SW 1271 (cell line): ENCODE results near the gene GNB2.
"Not testable (repeated sequence)": the region's sequence is repeated elsewhere in the genome, so short reads cannot be mapped to it uniquely, and the experiment has no call there.

Experiments
- DNase-seq, 2 experiments: peaks; one replicate each; lab custom pipeline; 2025; lab: John Stamatoyannopoulos, UW

Gene GNB2

DNA sequence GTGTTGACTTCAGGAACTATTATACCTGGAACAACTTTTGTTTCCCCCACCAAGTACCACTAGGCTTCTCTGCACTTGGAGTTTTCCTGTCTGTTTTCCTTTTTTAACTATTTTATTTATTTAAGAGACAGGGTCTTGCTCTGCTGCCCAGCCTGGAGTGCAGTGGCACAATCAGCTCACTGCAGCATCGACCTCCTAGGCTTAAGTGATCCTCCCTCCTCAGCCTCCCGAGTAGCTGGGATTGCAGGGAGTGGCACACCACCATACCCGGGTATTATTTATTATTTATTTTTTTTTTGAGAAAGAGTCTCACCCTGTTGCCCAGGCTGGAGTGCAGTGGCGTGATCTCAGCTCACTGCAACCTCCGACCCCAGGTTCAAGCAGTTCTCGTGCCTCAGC, 22.6 kb downstream of the GNB2 start:
- DNase-seq = no peak

DNA sequence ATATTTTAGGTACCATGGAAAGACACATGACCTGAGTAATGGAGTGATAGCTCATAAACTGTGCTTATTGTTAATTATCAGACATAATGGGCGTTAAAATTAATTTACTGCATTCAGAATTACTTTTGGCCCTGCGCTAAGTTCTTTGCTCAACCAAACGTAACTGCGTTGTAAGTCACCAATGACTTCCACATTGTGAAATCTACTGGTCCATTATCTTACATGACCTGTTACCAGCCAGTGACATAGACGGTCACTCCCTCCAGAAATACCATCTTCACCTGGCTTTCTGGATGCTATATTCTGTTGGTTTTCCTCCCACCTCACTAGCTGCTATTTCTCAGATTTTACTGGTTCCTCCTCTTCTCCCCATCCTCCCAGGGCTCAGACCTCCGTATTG, 25.5 kb downstream of the GNB2 start:
- DNase-seq = no peak

DNA sequence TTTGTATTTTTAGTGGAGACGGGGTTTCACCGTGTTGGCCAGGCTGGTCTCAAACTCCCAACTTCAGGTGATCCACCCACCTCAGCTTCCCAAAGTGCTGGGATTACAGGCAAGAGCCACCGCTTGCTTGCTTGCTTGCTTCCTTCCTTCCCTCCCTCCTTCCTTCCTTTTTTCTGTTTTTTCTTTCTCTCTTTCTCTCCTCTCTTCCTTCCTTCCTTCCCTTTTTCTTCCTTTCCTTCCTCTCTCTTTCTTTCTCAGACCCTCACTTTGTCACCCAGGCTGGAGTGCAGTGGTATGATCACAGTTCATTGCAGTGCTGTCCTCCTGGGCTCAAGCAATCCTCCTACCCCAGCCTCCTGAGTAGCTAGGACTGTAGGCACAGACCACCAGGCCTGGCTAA, 27.5 kb downstream of the GNB2 start:
- DNase-seq = not testable (repeated sequence)

DNA sequence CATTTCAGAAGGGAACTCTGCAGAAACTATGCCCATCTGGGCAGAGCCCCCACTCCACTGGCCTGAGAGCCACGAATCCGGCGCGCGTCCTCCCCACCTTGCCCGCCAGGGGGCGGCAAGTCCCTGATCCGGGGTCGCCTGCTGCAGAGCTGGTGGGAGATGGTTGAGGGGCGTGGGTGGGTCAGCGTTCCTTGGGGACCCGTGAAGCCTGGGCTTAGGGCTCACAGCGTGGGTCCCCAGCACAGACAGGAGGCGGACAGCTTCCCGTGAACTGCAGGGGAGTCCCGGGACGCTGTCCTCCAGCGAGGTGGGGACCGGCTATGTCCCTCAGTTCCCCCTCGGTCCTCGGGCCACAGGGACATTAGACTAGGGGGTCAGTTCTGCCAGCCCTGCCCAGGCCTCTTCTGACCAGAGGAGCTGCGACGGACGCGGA, 31.8 kb downstream of the GNB2 start:
- peak in 1 of 2 experiments; percentile 84 for DNase-seq

DNA sequence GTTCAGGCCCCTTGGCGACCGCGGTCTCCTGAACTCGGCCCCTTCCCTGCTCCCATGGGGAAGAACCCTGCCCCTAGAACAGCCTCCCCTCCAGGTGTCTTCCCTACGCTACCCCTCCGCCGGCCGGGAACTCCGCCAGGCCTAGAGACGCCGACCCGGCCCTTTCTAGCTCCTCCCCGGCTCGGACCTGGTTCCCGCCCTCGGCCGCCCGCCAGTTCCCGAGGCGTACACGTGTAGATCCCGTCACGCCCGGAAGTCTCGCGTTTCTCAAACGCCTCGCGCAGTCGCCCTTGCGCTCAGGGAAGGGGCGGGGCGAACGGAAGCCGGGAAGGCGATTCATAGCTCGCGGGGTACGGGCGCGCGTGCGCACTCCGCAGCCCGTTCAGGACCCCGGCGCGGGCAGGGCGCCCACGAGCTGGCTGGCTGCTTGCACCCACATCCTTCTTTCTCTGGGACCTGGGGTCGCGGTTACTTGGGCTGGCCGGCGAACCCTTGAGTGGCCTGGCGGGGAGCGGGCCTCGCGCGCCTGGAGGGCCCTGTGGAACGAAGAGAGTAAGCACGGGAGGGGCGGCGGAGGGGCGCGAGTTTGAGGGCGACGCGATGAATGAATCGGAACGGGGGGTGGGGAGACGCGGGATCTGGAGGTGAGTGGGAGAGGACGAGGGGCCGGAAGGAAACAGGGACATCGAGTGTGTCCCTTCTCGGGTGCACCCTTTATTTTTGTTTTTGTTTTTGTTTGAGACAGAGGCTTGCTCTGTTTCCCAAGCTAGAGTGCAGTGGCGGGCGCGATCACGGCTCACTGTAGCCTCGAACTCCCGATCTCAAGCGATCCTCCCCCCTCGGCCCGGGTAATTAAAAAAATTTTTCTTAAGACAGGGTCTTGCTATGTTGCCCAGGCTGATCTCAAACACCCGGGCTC, 32.5 kb downstream of the GNB2 start, which contains the start of gene POP7:
Gene POP7 (plus strand): TSS at position 369 of the 919 bp plus-strand sequence. CDS start 710 bp downstream, outside the sequence.
- DNase-seq = peak; percentile 92 to 95

DNA sequence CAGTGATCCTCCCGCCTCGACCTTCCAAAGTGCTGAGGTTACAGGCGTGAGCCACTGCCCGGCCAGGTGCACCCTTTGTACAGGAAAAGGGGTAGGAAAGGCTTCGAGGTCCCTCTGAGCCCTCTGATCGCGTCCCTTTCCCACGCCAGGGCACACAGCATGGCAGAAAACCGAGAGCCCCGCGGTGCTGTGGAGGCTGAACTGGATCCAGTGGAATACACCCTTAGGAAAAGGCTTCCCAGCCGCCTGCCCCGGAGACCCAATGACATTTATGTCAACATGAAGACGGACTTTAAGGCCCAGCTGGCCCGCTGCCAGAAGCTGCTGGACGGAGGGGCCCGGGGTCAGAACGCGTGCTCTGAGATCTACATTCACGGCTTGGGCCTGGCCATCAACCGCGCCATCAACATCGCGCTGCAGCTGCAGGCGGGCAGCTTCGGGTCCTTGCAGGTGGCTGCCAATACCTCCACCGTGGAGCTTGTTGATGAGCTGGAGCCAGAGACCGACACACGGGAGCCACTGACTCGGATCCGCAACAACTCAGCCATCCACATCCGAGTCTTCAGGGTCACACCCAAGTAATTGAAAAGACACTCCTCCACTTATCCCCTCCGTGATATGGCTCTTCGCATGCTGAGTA, 33.3 kb downstream of the GNB2 start:
- DNase-seq = no peak

DNA sequence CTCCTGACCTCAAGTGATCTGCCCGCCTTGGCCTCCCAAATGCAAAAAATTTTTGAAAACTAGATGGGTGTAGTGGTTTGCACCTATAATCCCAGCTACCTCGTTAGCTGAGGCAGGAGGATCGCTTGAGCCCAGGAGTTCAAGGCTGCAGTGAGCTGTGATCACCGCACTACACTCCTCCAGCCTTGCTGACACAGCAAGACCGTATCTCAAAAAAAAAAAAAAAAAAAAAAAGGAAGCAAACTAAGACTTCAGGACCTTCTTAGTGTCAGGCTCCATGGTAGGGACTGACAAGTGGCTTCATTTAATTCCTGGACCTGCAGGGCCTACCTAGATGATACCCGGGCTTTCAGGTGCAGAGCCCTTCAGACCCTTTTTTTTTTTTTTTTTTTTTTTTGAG, 34.9 kb downstream of the GNB2 start:
- no peak for DNase-seq

DNA sequence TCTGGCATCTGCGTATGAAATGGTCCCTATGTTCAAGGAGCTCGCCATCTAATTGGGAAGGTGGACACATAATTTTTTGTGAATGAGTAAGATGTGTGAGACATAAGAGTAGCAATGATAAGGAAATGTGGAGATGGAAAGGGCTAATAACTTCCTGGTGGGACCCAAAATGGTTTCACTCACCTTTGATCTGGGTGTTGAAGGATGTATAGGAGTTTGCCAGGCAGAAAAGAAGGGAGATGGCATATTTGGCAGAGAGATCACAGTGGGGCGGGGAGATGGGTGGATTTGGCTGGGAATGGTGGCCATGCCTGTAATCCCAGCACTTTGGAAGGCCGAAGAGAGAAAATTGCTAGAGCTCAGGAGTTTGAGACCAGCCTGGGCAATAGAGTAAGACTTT, 36.9 kb downstream of the GNB2 start:
- DNase-seq = no peak

DNA sequence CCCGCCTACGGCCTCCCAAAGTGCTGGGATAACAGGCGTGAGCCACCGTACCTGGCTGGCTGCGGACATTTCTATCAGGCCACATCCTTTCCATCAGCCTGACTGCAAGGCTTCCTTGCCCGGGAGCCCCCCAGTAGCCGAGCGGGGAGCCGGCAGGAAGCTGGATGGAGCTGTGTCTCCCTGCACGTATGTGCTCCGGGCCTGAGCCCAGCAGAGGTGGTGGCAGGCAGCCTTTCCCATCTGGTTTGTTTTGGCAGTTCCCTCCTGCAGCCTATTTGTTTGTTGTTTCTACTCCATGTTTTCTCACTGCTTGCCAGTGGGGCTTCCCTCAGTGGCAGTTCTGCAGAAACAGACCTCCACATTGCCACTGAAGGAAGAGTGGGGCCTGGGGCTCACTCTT, 37.8 kb downstream of the GNB2 start:
- no peak for DNase-seq

DNA sequence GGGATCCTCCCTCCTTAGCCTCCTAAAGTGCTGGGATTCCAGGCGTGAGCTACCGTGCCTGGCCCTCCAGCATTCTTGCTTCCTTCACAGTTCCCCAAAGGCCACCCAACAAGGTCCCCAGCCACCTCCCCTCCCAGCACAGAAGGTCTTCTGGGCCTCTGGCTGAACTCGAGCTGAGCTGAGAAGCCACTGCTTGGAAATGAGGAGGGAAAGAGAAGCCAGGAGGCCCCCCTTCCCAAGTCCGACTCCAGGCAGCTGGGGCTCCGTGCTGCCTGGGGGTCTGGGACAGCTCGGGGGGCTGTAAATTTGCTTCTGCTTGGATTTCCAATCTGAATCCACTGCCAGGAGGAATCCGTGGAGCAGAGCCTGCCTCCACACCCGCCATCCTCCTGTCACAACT, 41.2 kb downstream of the GNB2 start:
- DNase-seq = no peak

DNA sequence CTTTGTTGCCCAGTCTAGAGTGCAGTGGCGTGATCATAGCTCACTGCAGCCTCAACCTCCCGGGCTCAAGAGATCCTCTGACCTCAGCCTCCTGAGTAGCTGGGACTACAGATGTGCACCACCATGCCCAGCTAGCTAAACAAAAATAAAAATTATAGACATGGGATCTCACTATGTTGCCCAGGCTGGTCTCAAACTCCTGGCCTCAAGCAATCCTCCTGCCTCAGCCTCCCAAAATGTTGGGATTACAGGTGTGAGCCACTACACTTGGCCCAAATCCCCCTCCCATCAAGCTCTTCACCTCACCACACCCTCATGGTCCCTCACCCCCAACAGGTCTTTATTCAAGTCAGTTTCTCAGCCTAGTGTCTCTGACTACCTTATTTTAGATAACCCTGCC, 43.5 kb downstream of the GNB2 start:
- DNase-seq = not testable (repeated sequence)

DNA sequence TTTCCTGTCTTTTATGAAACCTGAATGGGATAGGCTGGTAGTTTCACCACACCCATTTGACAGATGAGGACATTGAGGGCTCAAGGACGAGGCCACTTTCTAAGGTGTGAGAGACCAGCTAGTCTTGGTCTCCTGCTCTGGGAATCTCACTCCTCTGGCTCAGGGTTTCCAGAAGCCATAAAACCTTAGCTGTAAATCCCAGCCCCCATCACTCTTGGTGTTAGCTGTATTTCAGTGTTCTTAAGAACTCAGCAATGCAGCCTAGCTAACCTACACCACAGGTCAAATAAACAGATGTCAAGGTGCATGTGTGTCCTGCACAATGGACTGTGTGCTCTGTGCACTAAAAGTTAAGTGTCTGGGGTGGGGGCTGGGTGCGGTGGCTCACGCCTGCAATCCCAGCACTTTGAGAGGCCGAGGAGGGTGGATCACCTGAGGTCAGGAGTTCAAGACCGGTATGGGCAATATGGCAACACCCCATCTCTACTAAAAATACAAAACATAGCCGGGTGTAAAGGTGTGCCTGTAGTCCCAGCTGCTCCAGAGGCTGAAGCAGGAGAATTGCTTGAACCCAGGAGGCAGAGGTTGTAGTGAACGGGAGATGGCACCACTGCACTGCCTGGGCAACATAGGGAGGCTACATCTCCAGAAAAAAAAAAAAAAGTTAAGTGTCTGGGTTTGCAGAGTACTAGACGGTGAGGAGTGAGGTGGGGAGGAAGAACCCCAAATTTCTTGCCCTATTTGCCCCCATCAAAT, 46.2 kb downstream of the GNB2 start:
- peak in 1 of 2 experiments; percentile 21 for DNase-seq

DNA sequence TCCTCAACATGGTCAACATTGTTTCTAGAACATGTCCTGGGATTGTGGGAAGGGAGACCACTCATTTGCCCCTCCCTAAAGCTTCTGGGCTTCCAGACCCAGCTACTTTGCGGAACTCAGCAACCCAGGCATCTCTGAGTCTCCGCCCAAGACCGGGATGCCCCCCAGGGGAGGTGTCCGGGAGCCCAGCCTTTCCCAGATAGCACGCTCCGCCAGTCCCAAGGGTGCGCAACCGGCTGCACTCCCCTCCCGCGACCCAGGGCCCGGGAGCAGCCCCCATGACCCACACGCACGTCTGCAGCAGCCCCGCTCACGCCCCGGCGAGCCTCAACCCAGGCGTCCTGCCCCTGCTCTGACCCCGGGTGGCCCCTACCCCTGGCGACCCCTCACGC, 46.7 kb downstream of the GNB2 start, which contains the start of gene EPO:
Gene EPO (plus strand): TSS at position 190 of the 392 bp plus-strand sequence. CDS start 513 bp downstream, outside the sequence.
- DNase-seq = no peak

DNA sequence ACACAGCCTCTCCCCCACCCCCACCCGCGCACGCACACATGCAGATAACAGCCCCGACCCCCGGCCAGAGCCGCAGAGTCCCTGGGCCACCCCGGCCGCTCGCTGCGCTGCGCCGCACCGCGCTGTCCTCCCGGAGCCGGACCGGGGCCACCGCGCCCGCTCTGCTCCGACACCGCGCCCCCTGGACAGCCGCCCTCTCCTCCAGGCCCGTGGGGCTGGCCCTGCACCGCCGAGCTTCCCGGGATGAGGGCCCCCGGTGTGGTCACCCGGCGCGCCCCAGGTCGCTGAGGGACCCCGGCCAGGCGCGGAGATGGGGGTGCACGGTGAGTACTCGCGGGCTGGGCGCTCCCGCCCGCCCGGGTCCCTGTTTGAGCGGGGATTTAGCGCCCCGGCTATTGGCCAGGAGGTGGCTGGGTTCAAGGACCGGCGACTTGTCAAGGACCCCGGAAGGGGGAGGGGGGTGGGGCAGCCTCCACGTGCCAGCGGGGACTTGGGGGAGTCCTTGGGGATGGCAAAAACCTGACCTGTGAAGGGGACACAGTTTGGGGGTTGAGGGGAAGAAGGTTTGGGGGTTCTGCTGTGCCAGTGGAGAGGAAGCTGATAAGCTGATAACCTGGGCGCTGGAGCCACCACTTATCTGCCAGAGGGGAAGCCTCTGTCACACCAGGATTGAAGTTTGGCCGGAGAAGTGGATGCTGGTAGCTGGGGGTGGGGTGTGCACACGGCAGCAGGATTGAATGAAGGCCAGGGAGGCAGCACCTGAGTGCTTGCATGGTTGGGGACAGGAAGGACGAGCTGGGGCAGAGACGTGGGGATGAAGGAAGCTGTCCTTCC, 47.3 kb downstream of the GNB2 start:
- no peak for DNase-seq

DNA sequence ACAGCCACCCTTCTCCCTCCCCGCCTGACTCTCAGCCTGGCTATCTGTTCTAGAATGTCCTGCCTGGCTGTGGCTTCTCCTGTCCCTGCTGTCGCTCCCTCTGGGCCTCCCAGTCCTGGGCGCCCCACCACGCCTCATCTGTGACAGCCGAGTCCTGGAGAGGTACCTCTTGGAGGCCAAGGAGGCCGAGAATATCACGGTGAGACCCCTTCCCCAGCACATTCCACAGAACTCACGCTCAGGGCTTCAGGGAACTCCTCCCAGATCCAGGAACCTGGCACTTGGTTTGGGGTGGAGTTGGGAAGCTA, 47.9 kb downstream of the GNB2 start:
- no peak for DNase-seq

DNA sequence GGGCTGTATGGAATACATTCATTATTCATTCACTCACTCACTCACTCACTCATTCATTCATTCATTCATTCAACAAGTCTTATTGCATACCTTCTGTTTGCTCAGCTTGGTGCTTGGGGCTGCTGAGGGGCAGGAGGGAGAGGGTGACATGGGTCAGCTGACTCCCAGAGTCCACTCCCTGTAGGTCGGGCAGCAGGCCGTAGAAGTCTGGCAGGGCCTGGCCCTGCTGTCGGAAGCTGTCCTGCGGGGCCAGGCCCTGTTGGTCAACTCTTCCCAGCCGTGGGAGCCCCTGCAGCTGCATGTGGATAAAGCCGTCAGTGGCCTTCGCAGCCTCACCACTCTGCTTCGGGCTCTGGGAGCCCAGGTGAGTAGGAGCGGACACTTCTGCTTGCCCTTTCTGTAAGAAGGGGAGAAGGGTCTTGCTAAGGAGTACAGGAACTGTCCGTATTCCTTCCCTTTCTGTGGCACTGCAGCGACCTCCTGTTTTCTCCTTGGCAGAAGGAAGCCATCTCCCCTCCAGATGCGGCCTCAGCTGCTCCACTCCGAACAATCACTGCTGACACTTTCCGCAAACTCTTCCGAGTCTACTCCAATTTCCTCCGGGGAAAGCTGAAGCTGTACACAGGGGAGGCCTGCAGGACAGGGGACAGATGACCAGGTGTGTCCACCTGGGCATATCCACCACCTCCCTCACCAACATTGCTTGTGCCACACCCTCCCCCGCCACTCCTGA, 49.1 kb downstream of the GNB2 start:
- DNase-seq = no peak

DNA sequence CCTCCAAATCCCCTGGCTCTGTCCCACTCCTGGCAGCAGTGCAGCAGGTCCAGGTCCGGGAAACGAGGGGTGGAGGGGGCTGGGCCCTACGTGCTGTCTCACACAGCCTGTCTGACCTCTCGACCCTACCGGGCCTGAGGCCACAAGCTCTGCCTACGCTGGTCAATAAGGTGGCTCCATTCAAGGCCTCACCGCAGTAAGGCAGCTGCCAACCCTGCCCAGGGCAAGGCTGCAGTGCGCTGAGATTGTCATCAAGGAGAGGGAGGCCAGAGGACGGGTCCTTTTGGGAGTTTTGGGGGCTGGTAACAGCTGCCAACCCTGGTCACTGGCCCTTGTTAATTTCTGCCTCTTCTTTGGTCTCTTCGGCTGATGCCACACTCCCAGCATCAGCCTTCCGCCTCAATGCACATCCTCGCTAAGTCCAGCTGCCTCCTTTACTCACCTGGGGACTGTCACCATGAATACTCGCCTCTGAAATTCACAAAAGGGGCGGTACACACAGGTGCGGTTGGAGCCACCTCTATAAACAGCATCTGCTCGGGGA, 50.3 kb downstream of the GNB2 start:
- no peak for DNase-seq

DNA sequence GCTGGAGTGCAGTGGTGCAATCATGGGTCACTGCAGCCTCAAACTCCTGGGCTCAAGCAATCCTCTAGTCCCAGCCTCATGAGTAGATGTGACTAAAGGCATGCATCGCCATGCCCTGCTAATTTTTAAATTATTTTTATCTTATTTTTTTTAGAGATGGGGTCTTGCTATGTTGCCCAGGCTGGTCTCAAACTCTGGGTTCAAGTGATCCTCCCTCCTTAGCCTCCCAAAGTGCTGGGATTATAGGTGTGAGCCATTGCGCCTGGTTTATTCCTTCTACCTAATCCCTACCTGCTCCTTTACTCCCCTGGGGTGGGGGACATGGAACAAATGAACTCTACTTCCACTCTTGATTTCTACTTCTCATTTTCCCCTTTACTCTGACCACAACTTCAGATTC, 50.8 kb downstream of the GNB2 start:
- DNase-seq = not testable (repeated sequence)

DNA sequence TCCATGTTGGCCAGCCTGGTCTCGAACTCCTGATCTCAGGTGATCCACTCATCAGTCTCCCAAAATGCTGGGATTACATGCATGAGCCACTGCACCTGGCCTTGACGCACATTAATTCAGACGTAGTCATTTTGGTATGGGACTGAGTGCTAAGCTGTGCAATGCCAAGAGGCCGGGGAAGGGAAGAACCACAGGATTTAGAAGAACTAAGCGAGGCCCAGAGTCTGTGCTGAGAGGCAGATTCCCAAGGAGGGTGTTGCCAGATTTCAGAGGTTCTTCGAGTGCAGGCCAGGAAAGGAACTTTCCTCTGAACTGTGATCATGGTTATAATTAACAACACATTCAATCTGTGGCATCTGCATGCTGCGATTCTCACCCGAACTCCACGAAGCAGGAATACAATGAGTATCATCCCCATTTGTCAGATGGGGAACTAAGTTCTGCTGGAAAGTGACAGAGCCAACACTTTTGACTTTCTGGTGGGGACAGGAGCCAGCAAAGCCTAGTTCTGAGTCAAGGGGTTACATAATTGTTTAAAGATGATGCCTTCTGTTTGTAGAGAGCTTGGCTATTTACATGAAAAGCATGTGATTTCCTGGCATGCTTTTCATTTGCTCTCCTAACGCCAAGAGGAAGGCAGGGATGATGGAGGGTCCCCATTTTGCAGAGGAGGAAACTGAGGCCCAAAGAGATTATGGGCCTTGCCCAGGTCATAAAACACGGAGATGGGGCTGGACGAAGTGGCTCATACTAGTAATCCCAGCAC, 53.6 kb downstream of the GNB2 start:
- DNase-seq = no peak

DNA sequence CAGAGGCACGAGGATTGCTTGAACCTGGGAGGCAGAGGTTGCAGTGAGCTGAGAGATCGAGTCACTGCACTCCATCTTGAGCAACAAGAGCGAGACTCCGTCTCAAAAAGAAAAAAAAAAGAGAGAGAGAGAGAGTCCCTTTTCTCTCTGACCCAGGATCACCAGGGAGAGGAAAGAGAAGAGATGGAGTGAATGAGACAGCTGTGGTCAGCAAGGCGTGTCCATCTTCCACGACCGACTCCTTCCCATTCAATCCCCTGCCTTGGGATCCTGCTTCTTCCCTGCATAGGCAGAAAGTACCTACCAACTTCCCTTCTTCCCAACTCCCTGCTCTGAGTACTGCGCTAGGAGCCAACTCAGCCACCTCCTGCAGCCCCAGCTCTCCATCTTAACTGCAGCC, 54.7 kb downstream of the GNB2 start:
- no peak for DNase-seq
